ENCODE measurements around the gene USP6.
"Not testable (repeated sequence)": the region's sequence is repeated elsewhere in the genome, so short reads cannot be mapped to it uniquely, and the experiment has no call there.

DNA sequence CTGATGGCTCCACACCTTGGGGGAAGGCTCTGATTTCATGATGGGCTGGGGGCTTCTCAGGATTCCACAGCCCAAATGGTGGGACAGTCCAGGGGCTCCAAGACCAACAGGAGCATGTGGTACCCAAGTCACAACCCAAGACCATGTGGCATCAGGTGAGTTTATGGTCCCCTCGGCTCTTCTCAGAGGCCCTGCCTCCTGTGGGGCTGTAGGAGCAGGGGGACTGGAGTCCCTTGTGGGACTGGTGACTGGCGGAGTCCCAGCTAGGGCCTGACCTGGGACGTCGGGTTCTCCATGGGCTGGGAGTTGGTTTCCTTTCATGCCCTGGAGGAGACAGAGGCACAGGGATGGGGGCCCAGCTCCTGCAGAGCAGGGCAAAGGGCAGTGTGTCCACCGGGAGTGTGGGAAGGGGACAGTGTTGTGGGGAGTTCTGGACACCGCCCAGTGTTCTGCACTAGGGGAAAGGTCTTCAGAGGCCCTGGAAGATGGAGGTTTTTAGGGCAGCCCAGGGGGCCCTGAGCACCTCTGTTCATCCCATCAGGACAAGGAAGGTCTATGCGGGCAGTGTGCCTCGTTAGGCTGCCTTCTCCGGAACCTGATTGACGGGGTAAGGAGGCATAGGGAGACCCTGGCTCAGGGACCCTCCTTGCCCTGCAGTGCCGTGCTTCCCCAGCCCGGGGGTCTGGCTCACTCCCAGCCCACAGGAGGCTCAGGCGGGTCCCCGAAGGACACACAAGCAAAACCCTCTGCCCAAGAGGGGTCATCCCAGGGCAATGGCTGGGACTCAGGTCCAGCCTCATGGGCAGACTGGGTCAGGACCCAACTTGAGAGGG is 21.0 kb downstream of the USP6 start:
- TF ChIP-seq, protein P1, sequence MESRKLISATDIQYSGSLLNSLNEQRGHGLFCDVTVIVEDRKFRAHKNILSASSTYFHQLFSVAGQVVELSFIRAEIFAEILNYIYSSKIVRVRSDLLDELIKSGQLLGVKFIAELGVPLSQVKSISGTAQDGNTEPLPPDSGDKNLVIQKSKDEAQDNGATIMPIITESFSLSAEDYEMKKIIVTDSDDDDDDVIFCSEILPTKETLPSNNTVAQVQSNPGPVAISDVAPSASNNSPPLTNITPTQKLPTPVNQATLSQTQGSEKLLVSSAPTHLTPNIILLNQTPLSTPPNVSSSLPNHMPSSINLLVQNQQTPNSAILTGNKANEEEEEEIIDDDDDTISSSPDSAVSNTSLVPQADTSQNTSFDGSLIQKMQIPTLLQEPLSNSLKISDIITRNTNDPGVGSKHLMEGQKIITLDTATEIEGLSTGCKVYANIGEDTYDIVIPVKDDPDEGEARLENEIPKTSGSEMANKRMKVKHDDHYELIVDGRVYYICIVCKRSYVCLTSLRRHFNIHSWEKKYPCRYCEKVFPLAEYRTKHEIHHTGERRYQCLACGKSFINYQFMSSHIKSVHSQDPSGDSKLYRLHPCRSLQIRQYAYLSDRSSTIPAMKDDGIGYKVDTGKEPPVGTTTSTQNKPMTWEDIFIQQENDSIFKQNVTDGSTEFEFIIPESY (IDR thresholded peaks at IDR 0.05) = not testable (repeated sequence)
- not testable (repeated sequence) for TF ChIP-seq NRF1 (conservative IDR thresholded peaks at IDR 0.05; ENCODE audit: low read depth, low read length)
- TF ChIP-seq, protein P2, sequence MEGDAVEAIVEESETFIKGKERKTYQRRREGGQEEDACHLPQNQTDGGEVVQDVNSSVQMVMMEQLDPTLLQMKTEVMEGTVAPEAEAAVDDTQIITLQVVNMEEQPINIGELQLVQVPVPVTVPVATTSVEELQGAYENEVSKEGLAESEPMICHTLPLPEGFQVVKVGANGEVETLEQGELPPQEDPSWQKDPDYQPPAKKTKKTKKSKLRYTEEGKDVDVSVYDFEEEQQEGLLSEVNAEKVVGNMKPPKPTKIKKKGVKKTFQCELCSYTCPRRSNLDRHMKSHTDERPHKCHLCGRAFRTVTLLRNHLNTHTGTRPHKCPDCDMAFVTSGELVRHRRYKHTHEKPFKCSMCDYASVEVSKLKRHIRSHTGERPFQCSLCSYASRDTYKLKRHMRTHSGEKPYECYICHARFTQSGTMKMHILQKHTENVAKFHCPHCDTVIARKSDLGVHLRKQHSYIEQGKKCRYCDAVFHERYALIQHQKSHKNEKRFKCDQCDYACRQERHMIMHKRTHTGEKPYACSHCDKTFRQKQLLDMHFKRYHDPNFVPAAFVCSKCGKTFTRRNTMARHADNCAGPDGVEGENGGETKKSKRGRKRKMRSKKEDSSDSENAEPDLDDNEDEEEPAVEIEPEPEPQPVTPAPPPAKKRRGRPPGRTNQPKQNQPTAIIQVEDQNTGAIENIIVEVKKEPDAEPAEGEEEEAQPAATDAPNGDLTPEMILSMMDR (IDR thresholded peaks at IDR 0.05 in 2 of 3, conservative IDR thresholded peaks at IDR 0.05 in 1 of 3; ENCODE audit: control insufficient read depth in 2 of 3, extremely low read depth in 1 of 3, insufficient read depth in 1 of 3, low read depth in 3 of 3, low read length in 3 of 3) = not testable (repeated sequence)

All from GM12878 (cell line).